ENCODE data around the gene KMT2B. TPM values are rescaled to one million over a fixed set of nuclear protein-coding genes. Genes with fewer than 3 reads are reported as not detected.

The KMT2B gene
- total and polyA plus RNA-seq, 12 donors, result 6.6 to 97.3 (median 22.6) TPM

DNA sequence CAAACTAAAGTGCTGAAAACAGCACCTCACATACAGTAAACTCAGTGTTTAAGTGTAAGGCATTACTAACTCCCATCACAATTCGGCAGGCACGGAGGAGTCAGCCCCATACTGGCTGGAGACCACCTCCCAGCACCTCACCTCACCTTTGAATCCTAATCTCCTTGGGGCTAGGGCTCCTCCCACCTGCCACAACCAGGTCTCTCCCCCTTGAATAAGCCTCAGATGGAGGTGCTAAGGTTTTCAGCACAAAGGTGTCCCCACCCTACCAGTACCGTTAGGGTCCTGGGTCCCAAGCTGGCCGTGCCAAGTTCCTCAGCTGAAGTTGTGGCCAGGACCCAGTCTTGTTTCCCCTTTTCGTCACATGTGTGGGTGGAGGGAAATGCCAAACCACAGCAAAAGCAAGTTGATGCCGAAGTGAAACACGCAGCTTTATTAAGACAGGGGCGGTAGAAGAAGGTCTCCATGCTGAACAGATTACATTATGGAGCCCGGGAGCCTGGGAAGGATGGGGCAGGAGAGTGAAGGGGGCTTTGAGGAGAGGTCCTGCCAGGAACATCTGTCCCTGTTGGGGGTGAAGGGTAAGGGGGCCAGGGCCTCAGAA lies 24.4 kb downstream of the KMT2B start, which contains the start of gene IGFLR1:
TSS of gene IGFLR1 (minus strand) at position 332 of the 604 bp plus-strand sequence. CDS start 1,272 bp downstream, outside the sequence.
- peak in 1 of 7 donors; percentile 64 for DNase-seq
- Histone ChIP-seq H3K4me1 (replicated peaks in 1 of 2) (peaks cover 25 to 45% of the 10 kb centered on the region in 2 donors), H3K27me3 (no peaks in the 10 kb centered on the region), H3K36me3 (replicated peaks in 1 of 2) (peaks cover 0 to 21% of the 10 kb centered on the region in 2 donors), H3K4me3 (peak within 1 kb of the TSS in 1 of 4 donors; percentile 59), H3K27ac (peak within 1 kb of the TSS in 4 of 5 donors; percentile 3 to 88 (median 77)), H3K9me3 (replicated peaks in 1 of 3) (no peaks in the 10 kb centered on the region)
- intact Hi-C loops (cut with DNase I), result no loop called here
- WGBS, 4 donors, result 72 to 86% (median 76%) methylated on average over 9 of the region's 9 CpGs
- TF ChIP-seq POLR2A (IDR thresholded peaks at IDR 0.05), result no peak
- TF ChIP-seq, protein P1, sequence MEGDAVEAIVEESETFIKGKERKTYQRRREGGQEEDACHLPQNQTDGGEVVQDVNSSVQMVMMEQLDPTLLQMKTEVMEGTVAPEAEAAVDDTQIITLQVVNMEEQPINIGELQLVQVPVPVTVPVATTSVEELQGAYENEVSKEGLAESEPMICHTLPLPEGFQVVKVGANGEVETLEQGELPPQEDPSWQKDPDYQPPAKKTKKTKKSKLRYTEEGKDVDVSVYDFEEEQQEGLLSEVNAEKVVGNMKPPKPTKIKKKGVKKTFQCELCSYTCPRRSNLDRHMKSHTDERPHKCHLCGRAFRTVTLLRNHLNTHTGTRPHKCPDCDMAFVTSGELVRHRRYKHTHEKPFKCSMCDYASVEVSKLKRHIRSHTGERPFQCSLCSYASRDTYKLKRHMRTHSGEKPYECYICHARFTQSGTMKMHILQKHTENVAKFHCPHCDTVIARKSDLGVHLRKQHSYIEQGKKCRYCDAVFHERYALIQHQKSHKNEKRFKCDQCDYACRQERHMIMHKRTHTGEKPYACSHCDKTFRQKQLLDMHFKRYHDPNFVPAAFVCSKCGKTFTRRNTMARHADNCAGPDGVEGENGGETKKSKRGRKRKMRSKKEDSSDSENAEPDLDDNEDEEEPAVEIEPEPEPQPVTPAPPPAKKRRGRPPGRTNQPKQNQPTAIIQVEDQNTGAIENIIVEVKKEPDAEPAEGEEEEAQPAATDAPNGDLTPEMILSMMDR (IDR thresholded peaks at IDR 0.05), result no peak

DNA sequence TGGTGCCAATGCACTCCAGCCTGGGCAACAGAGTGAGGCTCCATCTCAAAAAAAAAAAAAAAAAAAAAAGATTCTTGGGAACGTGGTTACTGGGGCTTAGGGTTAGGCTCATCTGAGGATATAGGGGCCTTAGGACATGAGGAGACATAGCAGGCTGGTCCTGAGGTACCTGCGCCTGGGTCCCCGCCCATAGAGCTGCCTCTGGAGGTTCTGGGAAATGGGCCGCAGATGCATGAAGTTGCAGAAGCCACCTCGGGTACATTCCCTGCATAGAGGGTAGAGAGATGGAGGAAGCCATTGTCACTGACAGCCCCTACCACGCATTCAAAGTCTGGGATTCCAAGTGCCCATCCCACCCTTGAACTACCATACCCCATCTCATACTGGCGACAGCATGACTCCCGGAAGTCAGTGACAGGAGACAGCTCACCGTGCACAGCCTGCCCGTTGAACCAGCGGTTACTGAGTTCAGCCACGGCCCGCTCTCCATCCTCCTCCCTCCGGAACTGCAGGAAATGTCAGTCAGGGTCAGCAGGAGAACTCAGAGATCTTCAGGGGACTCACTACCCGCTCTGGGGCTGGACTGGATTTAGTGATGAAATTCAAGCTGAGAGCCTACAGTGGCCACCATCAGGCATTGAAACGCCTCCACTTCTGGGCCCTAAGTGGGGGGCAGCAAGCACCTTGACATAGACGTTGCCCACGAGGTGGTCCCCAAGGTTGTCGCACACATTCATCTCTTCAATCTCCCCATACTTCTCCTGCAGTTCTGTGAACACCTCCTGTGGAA lies 26.0 kb downstream of the KMT2B start:
- peak in 1 of 7 donors; percentile 34 for DNase-seq
- Histone ChIP-seq H3K27me3 (no peaks in the 10 kb centered on the region), H3K36me3 (replicated peaks in 1 of 2) (peaks cover 0 to 5% of the 10 kb centered on the region in 2 donors), H3K4me1 (replicated peaks in 1 of 2) (peaks cover 28 to 50% of the 10 kb centered on the region in 2 donors), H3K9me3 (replicated peaks in 1 of 3) (no peaks in the 10 kb centered on the region), H3K27ac (peak overlapping the region in 2 of 5 donors; percentile 100), H3K4me3 (peak overlapping the region in 1 of 4 donors; percentile 89)
- intact Hi-C loops (cut with DNase I), result no loop called here
- TF ChIP-seq POLR2A (IDR thresholded peaks at IDR 0.05), result no peak
- 86 to 91% (median 89%) methylated on average over 18 to 19 of the region's 19 CpGs for WGBS, 4 donors

DNA sequence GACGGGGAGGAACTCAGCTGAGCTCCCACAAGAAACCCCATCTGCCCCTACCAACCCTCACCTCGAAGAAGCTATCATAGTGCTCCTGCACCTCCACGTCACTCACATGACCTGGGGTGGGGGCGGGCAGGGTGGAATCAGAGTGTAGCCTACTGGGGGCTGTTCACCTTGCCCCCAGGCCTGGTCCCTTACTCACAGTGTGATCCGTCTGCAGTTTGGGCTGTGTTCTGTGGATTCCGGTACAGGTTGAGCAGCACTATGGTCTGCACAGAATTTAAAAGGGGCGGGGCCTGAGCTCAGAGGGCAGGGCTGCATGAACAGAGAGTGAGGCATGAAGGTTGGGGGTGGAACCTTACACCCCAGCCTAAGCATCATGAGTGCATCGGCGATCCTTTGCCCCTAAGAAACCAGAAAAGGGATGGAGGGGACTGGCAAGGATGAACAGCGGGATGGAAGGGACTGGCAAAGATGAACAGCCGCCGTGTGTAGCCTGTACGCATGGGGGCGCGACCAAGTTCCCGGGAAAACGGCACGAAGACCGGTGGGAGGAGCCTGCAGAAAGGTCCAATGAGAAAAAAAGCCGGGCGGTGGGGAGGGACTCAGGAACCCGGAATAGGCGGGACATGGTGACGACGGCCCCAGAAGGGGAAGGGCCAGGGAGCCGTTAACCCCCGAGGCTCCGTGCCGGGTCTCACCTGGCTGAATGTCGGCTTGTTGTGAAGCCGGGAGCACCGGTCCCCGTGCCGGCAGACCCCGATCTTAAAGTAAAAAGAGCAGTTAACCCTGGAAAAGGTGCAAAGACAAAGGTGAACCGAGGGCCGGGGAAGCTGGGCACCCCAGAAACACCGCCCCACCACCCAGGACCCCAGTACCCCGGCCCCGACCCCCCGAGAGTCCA lies 26.9 kb downstream of the KMT2B start:
- Histone ChIP-seq H3K4me3 (peak overlapping the region; percentile 34 to 89 (median 84)), H3K36me3 (replicated peaks in 1 of 2) (no peaks in the 10 kb centered on the region), H3K27ac (peak overlapping the region; percentile 99 to 100 (median 100)), H3K4me1 (replicated peaks in 1 of 2) (peaks cover 31 to 53% of the 10 kb centered on the region in 2 donors), H3K27me3 (no peaks in the 10 kb centered on the region), H3K9me3 (replicated peaks in 1 of 3) (no peaks in the 10 kb centered on the region)
- intact Hi-C loops (cut with DNase I), result no loop called here
- DNase-seq, result peak; percentile 94 to 98 (median 98)
- 7 to 9% (median 8%) methylated on average over 35 to 41 of the region's 41 CpGs for WGBS, 4 donors
- no peak for TF ChIP-seq POLR2A (IDR thresholded peaks at IDR 0.05)
- TF ChIP-seq, protein P1 (IDR thresholded peaks at IDR 0.05), result peak in 5 of 6 experiments; percentile 23 to 45 (median 31)

DNA sequence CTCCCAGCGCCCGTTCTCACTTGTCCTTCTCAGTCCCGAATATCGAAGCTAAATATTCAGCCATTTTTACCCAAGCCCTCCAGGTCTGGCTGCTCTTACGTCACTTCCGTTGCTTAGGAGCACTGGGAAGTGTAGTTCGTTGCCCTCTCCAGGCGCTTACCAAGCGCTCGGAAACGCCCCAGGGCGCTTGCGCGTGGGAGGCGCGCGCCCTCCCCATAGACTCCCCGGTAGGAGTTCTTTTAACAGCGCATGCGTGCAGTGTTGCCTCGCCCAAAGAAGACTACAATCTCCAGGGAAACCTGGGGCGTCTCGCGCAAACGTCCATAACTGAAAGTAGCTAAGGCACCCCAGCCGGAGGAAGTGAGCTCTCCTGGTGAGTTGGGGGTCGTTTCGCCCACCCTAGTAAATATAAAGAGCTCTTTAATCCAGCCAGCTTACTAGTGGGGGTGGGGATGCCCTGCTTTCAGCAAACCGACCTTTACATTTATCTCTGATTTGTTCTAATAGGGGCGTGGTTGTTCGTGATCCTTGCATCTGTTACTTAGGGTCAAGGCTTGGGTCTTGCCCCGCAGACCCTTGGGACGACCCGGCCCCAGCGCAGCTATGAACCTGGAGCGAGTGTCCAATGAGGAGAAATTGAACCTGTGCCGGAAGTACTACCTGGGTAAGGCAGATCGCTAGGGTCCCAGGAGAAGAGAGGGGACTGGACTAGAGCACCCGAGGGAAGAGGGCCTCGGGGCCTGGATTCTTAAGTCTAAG lies 27.7 kb downstream of the KMT2B start, which contains the start of the genes PSENEN and U2AF1L4:
TSS of gene PSENEN (plus strand) at position 324 of the 759 bp plus-strand sequence. CDS start at position 604, 280 bp downstream.
TSS of gene U2AF1L4 (minus strand) at position 91 of the 759 bp plus-strand sequence. CDS start at position 64, 27 bp downstream.
- Histone ChIP-seq H3K36me3 (replicated peaks in 1 of 2) (no peaks in the 10 kb centered on the region), H3K4me3 (peak within 1 kb of the TSS; percentile 34 to 89 (median 84)), H3K27me3 (no peaks in the 10 kb centered on the region), H3K27ac (peak within 1 kb of the TSS; percentile 99 to 100 (median 100)), H3K9me3 (replicated peaks in 1 of 3) (no peaks in the 10 kb centered on the region), H3K4me1 (replicated peaks in 1 of 2) (peaks cover 25 to 55% of the 10 kb centered on the region in 2 donors)
- peak in 1 of 2 donors; percentile 42 for TF ChIP-seq POLR2A (IDR thresholded peaks at IDR 0.05)
- TF ChIP-seq, protein P1 (IDR thresholded peaks at IDR 0.05), result no peak
- peak; percentile 97 to 99 (median 98) for DNase-seq
- WGBS, 4 donors, result 0 to 1% (median 1%) methylated on average over 18 to 40 of the region's 40 CpGs
- intact Hi-C loops (cut with DNase I), result no loop called here
